Heart left ventricle (tissue), 16 donors: ENCODE data around the gene KCTD12. TPM values are rescaled to one million over a fixed set of nuclear protein-coding genes. Genes with fewer than 3 reads are reported as not detected.

Source experiments
- ATAC-seq, 4 donors: fragments of 200-7000 bp; cut with Tn5 transposase; one replicate each; pipeline ENCODE4 v1.9.1; 2020 to 2022; ENCODE audit warnings: moderate library complexity in 4 of 4, mild to moderate bottlenecking in 3 of 4, moderate number of reproducible peaks in 1 of 4
- DNase-seq, 5 donors: peaks; one replicate each; pipeline ENCODE4 v3.0.0-alpha.2; 2020
- H3K27ac ChIP-seq, 12 donors: fragments of 200-600 bp; sonication (generic) in 4 of 12; one replicate each; pipeline versions ENCODE4 v1.5.0 to v1.8.0; 2016 to 2022; ENCODE audit warnings: mild to moderate bottlenecking in 2 of 12
- H3K27me3 ChIP-seq, 9 donors: fragments of 200-600 bp; sonication (generic) in 2 of 9; one replicate each; pipeline versions ENCODE4 v1.5.1 to v1.8.0; 2016 to 2022; ENCODE audit warnings: mild to moderate bottlenecking in 3 of 9
- H3K36me3 ChIP-seq, 9 donors: fragments of 200-600 bp; sonication (generic) in 2 of 9; one replicate each; pipeline versions ENCODE4 v1.5.0 to v1.8.0; 2018 to 2022; ENCODE audit warnings: mild to moderate bottlenecking in 2 of 9
- H3K4me1 ChIP-seq, 12 donors: fragments of 200-600 bp; sonication (generic) in 4 of 12; one replicate each; pipeline versions ENCODE4 v1.5.0 to v1.8.0; 2016 to 2022; ENCODE audit warnings: mild to moderate bottlenecking in 3 of 12
- H3K4me3 ChIP-seq, 12 donors: fragments of 200-600 bp; sonication (generic) in 4 of 12; one replicate each; pipeline versions ENCODE4 v1.5.0 to v1.8.0; 2017 to 2022; ENCODE audit warnings: mild to moderate bottlenecking in 9 of 12, moderate library complexity in 4 of 12
- H3K9me3 ChIP-seq, 12 donors: fragments of 200-600 bp; sonication (generic) in 4 of 12; one replicate each; pipeline versions ENCODE4 v1.5.0 to v1.8.0; 2016 to 2022; ENCODE audit warnings: mild to moderate bottlenecking in 1 of 12
- POLR2A ChIP-seq, 2 donors: fragments of 450-650 bp; IDR thresholded peaks; one replicate each; pipeline ENCODE4 v1.6.1; 2017; ENCODE audit warnings: antibody characterized with exemption in 2 of 2, mild to moderate bottlenecking in 2 of 2, moderate library complexity in 2 of 2
- WGBS, 4 donors: extraction: QIAGEN DNeasy Blood & Tissue Kit in 2 of 4; methylation state at CpG; one replicate each; pipeline versions ENCODE4 v1.1.5 to v1.1.7; 2013 to 2018; 5-methylcytosine and 5-hydroxymethylcytosine counted together
- intact Hi-C, 10 donors: fragments of 100-400 bp; cut with DNase I; formaldehyde crosslinking; loops; one replicate each; pipeline versions ENCODE4 v1.11.1 to v1.14.2; 2022
- polyA plus RNA-seq, 2 donors: library from polyadenylated mRNA; stranded (reverse); fragments of 200-250 nt; gene quantifications; one replicate each; pipeline ENCODE4 v1.2.3, GENCODE V29; 2013
- total RNA-seq, 9 donors: library from RNA; depleted of rRNA in 2 of 9; stranded (reverse); fragments of >200 nt in 2 of 9; fragmentation: NEBNext Ultra II Directional in 3 of 9; extraction: Animal tissue kit (Norgen Biotek cat#: 25700) in 3 of 9; gene quantifications; one replicate each; pipeline versions ENCODE4 v1.1.0 to v1.2.4, GENCODE V29; 2016 to 2023
- TF ChIP-seq, protein P1 (sequence below), 12 donors: fragments of 200-600 bp; sonication (generic) in 4 of 12; IDR thresholded peaks; one replicate each; pipeline versions ENCODE4 v1.5.0 to v1.8.0; 2018 to 2022; ENCODE audit warnings: antibody characterized with exemption in 12 of 12, mild to moderate bottlenecking in 5 of 12
- donor health status: ischemic (EF 13 %, LVEDD 7.1; RV severe dilation, severe dysfunction).
- donor health status: healthy with polysubstance abuse.
- donor health status: DM: no; HTN: yes; CAD: no.
- donor health status: DM: no; HTN: no; CAD: no.
- donor health status: ischemic (EF 25% LVEDD 6.9; RV normal size, moderate dysfunction).
- donor health status: ischemic (EF 25% LVEDD 5.7; RV mildly dilated, moderate dysfunction).
- donor health status: healthy.
- donor health status: DM: yes; HTN: yes; CAD: no.
- donor health status: ischemic (EF 35%, LVEDD 5.7; RV mildly dilated, moderate dysfunction).
- donor health status: nonischemic (EF 11% LVEDD 7.7; RV severe dilation, severe dysfunction).
- donor health status: DM: yes; HTN: yes; CAD: no.
- donor health status: PGD.
- donor health status: ischemic (EF 29% LVEDD 5.4; RV normal size, mild dysfunction).
- donor health status: nonischemic (EF 23%, LVEDD 6.1; RV moderate dilation, normal function).

KCTD12 gene
- total and polyA plus RNA-seq, 11 donors: 10.1 to 84.4 (median 34.7) TPM

DNA sequence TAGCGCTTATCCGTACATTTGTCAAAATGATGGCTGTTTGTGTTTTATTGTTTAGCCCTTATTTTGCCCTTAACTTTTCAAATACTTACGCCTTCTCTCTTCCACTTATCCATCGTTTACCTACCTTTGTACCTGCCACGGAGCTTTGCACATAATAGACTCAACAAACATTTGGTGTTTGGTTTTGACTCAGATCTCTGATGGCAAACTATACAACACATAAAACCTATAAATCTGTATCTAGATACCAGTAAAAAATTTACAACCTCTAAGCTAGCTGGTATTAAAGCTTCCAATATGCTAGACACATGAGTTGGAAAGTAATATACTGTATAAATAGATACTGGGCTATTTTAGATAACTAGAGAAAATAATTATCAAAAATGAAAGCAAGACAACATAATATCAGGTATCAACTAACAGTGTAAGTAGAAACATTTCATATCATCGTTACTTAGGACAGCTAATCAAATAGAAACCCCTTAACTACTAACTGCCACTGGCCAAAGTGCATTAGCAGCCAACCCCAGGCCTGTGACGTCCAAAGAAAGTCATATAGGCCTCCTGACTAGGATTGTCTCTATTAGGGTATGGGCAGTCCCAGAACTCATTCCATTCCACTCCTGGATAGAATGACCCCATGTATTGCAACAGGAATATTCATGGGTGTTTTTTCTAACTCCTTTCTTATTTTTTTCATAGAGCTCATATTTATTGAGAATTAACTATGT lies 53.8 kb downstream of the KCTD12 start:
- WGBS, 4 donors: 83 to 95% (median 91%) methylated on average over 7 of the region's 7 CpGs
- ATAC-seq (no peak), DNase-seq (no peak)
- TF ChIP-seq POLR2A (IDR thresholded peaks at IDR 0.05): no peak
- TF ChIP-seq, protein P1, sequence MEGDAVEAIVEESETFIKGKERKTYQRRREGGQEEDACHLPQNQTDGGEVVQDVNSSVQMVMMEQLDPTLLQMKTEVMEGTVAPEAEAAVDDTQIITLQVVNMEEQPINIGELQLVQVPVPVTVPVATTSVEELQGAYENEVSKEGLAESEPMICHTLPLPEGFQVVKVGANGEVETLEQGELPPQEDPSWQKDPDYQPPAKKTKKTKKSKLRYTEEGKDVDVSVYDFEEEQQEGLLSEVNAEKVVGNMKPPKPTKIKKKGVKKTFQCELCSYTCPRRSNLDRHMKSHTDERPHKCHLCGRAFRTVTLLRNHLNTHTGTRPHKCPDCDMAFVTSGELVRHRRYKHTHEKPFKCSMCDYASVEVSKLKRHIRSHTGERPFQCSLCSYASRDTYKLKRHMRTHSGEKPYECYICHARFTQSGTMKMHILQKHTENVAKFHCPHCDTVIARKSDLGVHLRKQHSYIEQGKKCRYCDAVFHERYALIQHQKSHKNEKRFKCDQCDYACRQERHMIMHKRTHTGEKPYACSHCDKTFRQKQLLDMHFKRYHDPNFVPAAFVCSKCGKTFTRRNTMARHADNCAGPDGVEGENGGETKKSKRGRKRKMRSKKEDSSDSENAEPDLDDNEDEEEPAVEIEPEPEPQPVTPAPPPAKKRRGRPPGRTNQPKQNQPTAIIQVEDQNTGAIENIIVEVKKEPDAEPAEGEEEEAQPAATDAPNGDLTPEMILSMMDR (IDR thresholded peaks at IDR 0.05): no peak
- intact Hi-C loops: loop anchor here in 1 of 10 donors (5.0 kb wide), 1 partner anchor 35 kb away; no protein-coding TSS in a partner anchor
- no peak overlapping the region for H3K4me3 ChIP-seq
- no peak overlapping the region for H3K27ac ChIP-seq
- H3K4me1 ChIP-seq: peaks cover 0 to 23% (median 14%) of the 10 kb centered on the region in 12 donors
- no peaks in the 10 kb centered on the region for H3K27me3 ChIP-seq
- no peaks in the 10 kb centered on the region for H3K9me3 ChIP-seq
- no peaks in the 10 kb centered on the region for H3K36me3 ChIP-seq

GRCh38 chr13:76830805-76831204 lies 55.4 kb downstream of the KCTD12 start:
- intact Hi-C loops: loop anchor here in 1 of 10 donors (5.0 kb wide), 1 partner anchor 36 kb away; no protein-coding TSS in a partner anchor
- no peak overlapping the region for H3K4me3 ChIP-seq
- WGBS, 4 donors: 93 to 95% (median 94%) methylated on average over 10 of the region's 10 CpGs

More at GRCh38 chr13:76830805-76831204, 55.4 kb downstream of the KCTD12 start:
- Histone ChIP-seq H3K27me3 (no peaks in the 10 kb centered on the region), H3K9me3 (no peaks in the 10 kb centered on the region), H3K4me1 (peaks cover 0 to 30% (median 14%) of the 10 kb centered on the region in 12 donors), H3K27ac (peak overlapping the region in 4 of 12 donors; percentile 72 to 76 (median 74)), H3K36me3 (no peaks in the 10 kb centered on the region)
- DNase-seq (no peak), ATAC-seq (no peak)
- TF ChIP-seq, protein P1 (IDR thresholded peaks at IDR 0.05): no peak
- no peak for TF ChIP-seq POLR2A (IDR thresholded peaks at IDR 0.05)

Other genes with a start within 250 kb of the KCTD12 start
- gene ACOD1, start 62.1 kb upstream of the KCTD12 start, total RNA-seq: under 1 TPM in 1 of 9 donors, not detected in 8; 0.91 TPM
- not detected for gene ACOD1, start 62.1 kb upstream of the KCTD12 start, polyA plus RNA-seq
- gene CLN5, start 105.7 kb upstream of the KCTD12 start, total RNA-seq: 10 to 100 TPM; 12.3 to 19.1 (median 15.9) TPM
- 10 to 100 TPM; 11.8 to 18.2 TPM for gene CLN5, start 105.7 kb upstream of the KCTD12 start, polyA plus RNA-seq
- gene FBXL3, start 140.8 kb upstream of the KCTD12 start, total RNA-seq: 10 to 100 TPM; 27.5 to 50.0 (median 32.1) TPM
- 10 to 100 TPM; 11.8 to 27.2 TPM for gene FBXL3, start 140.8 kb upstream of the KCTD12 start, polyA plus RNA-seq